GM18511 (cell line): ENCODE measurements around the gene TBCD.

Experiments
- ATAC-seq: cut with Tn5 transposase; IDR thresholded peaks from one replicate; pipeline ENCODE4 v1.9.1; 2021; ENCODE audit warnings: mild to moderate bottlenecking, moderate library complexity; ENCODE audit not compliant: unreplicated experiment

TBCD gene

DNA sequence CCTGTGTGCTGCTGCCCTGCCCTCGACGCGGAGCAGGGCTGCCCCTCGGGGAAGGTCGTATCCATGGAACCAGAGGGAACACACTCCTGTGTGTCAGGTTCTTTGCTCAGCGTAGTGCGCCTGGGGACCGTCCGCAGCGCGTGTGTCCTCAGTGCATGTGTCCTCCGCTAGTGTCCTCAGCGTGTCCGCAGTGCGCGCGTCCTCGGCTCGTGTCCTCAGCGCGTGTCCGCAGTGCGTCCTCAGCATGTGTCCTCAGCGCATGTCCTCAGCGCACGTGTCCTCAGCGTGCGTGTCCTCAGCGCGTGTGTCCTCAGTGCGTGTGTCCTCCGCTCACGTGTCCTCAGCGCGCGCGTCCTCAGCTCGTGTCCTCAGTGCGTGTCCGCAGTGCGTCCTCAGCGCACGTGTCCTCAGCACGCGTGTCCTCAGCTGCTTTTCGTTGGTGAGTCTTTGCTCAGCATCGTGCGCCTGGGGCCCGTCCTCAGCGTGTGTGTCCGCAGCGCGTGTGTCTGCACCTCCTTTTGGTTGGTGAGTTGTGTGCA lies 147.2 kb downstream of the TBCD start:
- ATAC-seq, result no peak

DNA sequence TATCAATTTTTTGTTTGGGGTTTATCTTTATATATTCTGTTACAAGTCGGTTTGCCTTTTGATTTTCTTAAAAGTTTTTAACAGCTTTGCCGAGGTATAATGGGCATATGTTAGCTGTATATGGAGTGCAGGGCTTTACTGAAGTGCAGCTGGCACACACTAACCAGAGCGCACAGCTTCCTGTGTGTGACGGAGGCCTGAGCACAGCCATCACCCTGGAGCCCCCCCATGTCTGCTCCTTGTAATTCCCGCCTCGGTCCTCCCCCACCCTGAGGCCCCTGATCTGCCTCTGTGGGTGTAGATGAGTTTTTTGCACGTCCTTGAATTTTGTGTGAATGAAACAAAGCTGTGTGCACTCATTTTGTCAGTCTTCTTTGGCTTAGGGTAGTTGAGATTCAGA lies 148.1 kb downstream of the TBCD start:
- no peak for ATAC-seq

DNA sequence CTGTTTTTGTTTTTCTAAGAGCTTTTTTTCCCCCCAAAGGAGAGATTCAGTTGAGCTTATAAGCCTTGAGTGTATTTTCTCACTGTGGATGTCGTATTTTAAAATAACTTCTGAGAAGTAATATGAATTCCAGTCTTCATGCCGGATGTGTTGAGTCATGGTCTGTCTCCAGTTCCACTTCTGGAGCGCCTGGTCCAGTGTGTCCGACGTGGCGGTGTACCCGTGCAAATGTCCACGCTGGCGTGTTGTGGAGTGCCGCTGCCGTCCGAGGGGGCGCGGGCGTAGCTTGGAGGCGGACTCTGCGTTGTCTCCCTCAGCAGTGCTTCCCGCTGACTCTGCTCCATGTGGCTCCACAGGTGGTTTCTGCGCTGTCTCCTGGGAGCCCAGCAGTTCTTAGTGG lies 148.9 kb downstream of the TBCD start:
- no peak for ATAC-seq

DNA sequence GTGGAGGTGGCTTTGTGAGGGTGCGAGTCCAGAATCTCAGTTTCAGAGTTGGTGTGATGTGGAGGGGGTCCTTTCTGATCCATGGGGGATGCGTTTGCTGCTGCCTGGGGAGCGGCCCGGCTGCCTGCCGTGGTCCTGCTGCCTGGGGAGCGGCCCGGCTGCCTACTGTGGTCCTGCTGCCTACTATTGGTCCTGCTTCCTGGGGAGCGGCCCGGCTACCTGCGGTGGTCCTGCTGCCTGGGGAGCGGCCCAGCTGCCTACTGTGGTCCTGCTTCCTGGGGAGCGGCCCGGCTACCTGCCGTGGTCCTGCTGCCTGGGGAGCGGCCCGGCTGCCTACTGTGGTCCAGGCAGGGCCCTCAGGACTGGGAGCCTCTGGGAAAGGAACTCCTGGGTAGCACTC lies 149.5 kb downstream of the TBCD start:
- ATAC-seq, result no peak

DNA sequence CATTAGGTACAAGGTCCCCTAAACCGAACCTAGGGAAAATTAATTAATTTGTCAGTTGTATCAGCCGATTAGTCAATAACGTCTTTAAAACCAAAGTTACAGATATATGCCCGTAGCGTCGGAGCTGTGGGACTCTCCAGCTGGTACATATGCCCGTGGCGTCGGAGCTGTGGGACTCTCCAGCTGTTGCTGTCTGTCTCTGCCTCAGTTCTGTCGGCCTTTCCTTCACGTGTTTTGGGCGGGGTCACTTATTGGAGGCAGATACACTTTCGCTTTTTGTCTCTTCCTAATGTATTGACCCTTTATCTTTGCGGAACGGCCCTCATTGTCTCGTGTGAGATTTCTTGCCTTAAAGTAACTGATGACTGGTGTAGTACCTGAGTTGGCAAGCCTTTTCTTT lies 150.0 kb downstream of the TBCD start:
- no peak for ATAC-seq

DNA sequence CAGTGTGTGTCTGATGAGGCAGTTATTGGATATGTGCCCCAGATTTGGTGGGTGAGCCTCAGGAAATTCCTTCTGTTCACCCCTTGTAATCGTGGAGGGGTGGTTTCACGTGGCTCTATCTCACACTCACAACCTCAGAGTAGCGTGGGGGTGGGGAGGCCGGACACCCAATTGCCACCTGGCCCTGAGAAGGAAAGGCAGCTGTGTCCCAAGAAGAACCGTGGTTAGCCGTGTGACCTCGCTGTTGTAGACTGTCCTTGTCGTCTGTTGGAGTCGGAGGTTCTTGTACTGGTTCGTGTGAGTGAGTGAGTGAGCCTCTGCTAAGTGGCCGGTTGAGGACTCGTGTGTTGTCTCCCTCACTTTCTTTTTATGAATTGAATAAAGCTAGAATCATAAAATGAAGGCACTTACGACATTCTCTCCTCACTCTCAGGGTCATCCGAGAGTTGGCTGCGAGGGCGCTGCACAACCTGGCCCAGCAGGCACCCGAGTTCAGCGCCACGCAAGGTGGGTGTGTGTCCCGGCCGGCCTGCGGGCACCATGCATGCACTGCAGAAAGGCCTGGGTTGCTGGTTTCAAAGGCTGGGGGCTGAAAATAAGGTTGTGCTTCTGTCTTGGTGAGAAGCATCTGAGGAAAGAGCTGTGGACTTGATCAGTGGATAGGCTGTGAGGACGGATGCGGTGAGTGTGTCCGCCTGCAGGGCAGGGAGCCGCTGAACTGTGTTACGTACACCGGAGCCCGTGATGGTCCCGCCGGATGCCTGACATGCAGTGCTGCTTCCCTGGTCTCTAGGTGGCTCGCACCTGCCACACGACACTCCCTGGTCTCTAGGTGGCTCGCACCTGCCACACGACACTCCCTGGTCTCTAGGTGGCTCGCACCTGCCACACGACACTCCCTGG lies 151.4 kb downstream of the TBCD start:
- ATAC-seq, result no peak

DNA sequence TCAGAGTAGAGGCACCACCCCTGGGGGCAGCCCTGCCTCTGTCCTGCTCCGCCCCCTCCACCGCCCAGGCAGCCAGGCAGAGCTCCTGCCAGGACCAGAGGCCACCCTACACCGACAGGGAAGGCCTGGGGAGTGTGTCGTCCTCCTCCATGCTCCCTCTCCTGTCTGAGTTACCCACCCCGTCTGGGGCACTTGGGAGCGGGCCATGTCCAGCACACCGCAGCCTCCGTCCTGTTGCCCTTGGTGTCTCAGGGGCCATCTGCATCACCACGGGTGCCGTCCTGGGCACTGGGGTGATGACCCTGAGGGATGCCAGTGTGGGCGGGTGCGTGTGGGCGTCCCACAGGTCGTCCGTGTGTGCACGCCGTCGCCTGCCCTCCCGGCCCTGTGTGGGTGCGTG lies 153.3 kb downstream of the TBCD start:
- ATAC-seq, result no peak

DNA sequence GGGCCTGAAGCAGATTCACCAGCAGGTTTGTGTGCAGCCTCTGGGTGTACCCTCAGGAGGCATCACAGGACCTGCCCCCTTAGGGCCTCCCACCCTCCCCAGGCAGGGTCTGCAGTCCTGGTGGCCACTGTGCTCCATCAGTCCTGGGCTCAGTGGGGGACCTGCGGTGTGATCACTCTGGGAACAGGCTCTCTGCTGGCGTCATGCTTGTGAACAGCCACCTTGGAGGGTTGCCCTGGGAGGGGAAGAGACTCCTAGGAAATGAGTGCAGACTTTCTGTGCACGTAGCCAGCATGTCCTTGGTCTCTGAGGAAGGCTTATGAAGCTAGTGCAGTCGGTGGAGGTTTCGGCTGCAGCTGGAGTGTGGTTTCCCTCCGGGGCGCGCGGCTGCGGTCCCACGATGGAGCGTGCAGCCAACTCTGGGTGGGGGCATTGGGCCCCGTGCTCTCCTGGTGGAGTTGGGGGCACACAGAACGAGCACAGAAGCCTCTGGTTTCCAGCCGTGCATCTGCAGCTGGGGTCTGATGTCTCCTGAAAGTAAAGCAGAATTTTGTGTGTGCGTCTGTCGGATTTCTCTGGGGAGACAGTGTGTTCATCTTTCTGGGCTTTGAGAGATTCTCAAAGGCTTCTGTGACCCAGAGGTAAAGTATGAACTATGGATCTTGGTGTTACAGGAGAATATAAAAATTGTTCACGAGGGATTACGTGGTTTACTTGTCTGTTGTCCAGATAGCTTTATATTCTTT lies 156.1 kb downstream of the TBCD start:
- ATAC-seq, result no peak

DNA sequence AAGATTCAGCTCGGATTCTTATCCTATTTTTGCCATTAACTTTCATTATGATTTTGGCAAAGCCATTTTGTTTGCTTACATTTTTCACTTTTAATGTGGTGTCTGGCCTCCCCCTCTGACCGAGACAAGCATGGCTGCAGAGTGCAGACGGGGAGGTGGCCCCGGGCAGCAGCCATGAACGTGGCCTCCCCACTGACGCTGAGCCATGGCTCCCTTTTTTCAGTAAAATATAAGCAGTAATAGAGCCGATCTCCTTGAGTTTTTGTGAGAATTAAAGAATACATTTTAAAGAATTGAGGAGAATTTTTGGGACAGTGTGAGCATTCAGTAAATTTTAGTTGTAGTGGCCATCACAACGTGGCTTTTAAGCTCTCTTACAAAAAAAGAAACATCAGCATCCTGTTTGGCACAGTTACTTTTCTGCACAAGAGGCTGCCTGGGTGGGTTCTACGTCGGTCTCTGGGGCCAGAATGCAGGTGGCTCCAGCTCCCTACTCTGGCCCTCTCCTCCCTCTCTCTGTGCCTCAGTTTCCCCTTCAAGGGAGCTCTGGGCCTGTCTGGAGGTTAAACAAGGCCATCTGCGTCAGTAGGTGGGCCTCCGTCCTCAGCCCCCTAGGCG lies 156.8 kb downstream of the TBCD start:
- ATAC-seq, result no peak

DNA sequence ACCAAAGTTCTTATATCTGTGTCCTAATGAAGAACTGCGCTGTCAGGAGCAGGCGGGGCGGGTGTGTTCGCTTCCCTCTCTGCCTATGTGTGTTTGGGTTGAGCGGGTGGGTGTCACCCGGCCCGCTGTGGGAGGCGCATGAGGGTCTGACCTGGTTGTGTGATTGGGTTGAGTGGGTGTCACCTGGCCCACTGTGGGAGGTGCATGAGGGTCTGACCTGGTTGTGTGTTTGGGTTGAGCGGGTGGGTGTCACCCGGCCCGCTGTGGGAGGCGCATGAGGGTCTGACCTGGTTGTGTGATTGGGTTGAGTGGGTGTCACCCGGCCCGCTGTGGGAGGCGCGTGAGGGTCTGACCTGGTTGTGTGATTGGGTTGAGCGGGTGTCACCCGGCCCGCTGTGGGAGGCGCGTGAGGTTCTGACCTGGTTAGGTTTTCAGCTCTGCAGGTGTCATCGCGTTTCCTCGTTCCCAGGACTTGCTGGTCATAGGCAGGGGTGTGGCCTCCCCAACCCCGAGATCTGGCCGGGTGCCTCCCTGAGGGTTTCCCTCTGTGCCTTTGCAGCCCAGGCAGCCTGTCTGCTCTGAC lies 157.5 kb downstream of the TBCD start:
- ATAC-seq, result no peak

DNA sequence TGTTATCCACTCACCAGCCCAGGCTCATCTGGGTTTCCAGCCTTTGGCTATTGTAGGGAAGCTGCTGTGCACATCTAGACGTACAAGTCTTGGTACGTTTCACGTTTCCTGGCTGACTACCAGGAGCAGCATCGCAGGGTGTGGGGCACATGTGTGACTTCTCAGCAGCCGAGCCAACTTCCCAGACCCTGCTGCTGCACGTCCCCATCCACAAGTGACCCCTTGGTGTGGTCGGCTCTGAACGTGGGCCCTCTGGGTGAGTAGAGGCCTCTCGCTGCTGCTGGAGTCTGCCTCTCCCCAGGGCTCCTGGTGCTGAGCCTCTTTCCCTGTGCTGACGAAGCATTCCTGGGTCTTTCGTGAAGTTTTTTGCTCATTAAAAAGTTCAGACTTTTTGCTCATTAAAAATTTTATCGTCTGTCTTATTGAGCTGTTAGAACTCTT lies 158.2 kb downstream of the TBCD start:
- ATAC-seq, result no peak

DNA sequence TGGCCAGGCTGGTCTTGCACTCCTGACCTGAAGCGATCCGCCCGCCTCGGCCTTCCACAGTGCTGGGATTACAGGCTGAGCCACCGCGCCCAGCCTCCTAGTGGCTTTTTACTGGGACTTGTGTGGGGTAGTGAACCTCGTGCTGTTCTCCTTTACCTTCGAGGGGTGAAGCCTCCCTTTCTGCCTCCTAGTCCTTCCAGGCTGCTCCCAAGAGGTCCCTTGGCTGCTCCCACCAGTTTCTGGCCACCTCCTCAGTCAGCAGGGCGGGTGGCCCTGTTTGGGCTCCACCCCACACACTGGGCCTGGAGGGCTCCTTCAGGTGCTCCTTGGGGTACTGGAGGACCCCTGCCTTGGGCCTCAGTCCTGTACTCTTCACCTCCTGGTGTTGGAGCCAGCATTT lies 158.9 kb downstream of the TBCD start:
- ATAC-seq, result no peak

DNA sequence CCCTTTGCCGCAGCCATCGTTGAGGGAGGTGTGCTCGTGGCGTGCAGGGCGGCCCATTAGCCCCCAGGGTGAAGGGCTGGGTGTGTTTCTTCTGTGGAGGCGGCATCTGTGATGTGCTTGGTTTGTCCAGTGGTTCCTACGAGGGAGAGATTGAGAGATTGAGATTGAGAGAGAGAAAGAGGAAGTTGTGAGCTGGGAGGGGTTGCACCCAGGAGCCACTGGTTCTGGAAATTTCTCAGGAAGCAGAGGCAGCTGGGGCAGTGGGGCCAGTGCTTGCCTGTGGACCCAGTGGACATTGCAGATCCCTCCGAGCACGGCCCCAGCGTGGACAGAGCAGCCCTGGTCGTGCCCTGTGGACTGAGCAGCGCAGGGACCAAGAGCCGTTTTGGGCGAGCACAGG lies 160.0 kb downstream of the TBCD start:
- ATAC-seq, result no peak

DNA sequence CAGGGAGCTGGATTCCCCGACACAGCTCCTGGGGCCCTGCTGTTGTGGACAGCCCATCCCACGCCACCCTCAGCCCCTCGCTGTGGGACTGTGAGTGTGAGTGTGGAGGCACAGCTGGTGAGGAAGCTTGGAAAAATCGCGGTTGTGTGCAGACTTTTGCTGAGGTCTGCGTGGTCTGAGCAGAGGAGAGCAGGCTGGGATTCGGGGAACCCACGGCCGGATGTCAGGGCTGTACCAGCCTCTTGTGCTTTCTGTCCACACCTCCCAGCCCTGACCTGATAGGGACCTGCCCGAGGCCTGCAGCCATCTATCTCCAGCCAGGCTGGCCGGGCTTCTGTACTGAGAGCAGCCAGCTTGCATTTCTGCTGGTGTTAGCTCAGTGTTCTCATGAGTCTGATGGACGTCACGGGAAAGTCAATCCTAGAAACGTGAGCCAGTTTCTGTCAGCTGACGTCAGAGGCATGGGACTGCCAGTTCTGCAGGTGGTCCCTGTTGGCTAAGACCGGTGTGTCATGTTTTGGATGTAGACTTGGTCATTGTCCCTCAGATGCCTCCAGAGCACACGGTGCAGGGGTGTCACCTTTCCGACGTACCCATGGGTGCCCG lies 160.7 kb downstream of the TBCD start:
- ATAC-seq, result no peak

DNA sequence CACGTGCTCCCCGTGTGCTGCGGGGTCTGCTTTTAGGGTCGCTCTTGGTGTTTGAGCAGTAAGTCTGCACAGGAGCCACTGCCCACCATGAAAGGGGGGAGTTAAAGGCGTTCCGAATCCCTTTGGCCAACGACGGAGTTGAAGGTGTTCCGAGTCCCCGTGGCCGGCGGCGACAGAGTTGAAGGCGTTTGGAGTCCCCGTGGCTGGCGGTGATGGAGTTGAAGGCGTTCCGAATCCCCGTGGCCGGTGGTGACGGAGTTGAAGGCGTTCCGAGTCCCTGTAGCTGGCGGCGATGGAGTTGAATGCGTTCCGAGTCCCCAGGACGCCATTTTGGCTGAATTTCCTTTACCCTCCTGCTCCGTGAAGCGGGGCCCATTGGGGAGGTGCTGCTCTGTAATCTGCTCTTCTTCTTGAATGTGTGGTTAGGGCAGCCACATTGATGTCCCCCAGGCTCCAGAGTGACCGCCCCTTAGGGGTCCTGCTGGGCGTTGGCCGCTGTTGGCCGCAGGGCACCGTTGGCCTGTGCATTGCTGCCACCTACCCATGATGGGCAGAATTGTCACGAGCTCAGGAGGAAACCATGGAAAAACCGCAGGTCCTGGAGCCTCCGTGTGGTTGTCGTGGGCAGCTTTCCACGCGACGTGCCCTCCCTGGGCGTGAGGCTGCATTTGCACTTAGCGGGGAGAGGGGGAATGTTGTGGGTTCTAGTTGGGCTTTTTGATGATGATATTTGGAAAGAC lies 161.6 kb downstream of the TBCD start:
- no peak for ATAC-seq

DNA sequence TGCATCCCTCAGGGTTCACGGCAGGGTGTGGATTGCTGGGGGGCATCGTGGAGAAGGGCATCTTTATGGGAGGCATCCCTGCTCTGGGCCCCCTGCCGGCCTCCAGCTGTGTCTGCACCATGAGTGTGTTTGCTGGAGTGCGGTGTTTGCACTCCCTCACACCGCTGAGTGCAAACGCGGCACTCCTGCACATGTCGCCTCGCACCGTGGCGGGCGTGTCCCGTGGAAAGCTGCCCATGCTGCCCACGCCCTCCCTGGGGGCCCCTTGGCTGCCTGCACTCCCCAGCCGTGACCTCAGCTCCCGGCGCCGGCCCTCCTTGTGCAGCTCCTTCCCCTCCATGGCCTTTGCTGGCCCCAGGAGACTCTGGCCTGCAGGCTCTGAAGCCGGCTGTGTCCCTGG lies 162.5 kb downstream of the TBCD start:
- ATAC-seq, result no peak

DNA sequence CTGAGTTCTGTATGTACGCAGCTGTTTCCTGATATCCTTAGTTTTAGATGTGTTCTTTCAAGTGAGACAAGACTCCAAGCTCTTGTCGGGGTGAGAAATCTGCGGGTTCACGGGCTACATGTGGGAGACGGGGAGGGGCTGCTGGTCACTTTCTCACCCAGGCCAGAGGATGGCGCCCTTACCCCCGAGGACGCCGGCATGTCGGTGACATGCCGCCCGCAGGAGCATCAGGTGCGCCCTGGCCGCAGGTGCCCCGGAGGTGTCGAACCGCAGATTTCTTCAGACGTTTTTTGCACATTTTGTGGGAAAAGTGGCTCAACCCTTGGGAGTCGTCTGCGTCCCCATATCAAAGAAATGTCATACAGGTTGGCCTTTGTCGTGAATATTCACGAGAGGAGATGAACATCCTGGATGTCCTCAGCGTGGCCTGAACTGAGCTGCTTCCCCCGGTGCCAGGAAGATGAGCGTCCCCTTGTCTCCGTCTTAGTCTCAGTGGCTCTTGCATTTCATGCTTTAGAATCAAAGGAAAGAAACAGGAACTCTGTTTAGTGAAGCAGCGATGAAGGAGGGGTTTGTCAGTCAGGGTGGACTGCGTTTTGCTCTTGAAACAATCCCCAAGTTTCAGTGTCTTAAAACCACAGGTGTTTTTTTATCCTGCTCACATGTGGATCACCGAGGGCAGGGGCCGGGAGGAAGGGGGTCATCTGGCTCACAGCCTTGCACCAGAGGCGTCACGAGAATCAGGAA lies 163.3 kb downstream of the TBCD start:
- no peak for ATAC-seq

DNA sequence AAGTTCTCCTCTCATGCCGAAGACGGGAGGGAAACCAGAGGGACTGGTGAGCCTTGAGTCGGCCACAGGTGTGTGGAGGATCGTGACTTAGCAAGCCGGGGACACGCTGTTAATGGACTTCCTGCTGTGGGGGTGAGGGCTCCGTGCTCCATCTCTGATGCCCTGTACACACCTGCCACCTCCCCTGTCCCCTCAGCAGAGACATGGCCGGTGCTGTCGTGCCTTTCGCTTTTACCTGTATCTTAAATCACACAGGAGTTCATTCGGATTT lies 163.8 kb downstream of the TBCD start:
- ATAC-seq, result no peak

DNA sequence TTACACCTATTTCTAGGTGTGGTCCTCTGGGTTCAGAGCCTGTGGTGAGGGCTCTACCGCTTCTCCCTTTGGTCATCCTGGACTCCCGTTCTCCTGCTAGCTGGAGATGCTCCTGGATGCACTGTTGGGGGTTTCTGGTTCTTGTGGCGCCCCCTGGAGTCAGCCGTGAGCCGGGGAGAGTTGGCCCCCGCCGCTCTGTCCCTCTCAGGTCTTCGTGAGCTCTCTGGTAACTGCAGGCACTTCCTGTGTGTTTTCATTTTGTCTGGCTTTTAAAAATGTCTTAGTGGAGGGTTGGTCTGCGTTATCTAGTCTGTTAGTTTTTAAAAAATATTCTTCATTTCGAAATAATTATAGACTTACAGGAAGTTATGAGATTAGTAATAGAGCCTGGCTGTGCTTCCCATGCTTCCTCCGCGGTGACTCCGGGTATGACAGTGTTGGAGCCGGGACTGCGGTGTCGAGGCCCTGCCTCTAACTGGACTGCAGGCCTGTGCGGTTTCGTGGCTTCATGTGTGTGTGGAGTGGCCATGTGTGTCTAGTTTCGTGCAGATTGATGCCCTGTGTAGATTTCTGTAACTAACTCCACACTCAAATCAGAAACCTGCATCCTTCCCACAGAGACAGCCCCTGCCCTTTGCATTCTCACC lies 166.0 kb downstream of the TBCD start:
- ATAC-seq, result no peak
